Smooth muscle cell of the brain vasculature (primary cell): ENCODE measurements around the gene TNNC1.

Source experiments
- DNase-seq: peaks from one replicate; pipeline ENCODE4 v3.0.0-alpha.2; 2012; ENCODE audit warnings: low read depth, low spot score

Gene TNNC1

DNA sequence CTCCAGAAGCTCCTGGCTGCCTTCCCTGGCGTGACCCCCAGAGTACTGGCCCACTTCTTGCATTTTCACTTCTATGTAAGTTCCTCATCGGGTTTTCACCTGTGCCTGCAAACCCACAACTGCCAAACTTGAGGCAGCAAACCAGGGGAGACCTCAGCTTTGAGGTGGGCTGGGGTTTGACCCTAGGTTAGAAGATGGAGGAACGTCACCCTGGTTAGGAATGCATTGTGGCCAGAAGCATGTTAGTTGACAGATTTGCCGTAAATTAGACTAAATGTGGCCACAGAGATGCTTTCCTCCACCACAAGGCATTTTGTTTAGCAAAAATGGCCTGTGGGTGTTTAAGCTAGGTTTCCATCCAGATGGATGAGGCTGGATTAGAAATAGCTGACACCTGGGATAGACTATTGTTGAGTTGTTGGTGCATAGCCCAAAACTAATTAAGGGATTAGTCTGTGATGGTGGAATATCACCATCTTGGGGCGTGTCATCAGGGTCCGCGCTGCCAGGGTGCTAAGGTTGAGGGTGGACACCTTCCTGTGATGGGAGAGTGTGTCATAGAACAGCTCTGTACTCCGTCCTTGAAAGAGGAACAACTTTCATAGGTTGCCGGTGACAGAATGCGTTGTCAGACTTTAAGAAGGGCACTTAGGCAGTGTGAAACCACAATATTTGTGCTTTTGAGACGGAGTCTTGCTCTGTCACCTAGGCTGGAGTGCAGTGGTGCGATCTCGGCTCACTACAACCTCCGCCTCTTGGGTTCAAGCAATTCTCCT is 5.1 kb upstream of the TNNC1 start:
- no peak for DNase-seq

- DNase-seq: no peak
Observed at GRCh38 chr3:52458031-52458760, 4.4 kb upstream of the TNNC1 start.

DNA sequence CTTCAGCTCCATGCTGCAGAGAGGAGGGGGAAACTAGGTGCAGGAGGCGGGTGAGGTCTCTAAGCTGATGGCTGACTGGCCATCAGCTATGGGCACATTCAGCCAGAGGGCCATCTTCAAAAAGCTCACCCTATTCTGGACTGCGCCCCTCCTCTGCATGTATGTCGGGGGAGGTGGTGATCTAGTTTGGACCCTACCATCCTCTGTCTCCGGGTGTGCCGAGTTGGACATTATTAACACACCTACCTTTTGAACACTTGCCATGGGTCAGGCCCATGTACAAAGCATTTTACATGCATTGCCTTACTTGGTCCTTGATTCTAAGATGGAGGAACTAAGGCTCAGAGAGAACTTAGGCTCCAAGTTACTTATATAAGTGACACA is 3.0 kb upstream of the TNNC1 start:
- DNase-seq: no peak

GRCh38 chr3:52456169-52456799 is 2.4 kb upstream of the TNNC1 start:
- DNase-seq: no peak

DNA sequence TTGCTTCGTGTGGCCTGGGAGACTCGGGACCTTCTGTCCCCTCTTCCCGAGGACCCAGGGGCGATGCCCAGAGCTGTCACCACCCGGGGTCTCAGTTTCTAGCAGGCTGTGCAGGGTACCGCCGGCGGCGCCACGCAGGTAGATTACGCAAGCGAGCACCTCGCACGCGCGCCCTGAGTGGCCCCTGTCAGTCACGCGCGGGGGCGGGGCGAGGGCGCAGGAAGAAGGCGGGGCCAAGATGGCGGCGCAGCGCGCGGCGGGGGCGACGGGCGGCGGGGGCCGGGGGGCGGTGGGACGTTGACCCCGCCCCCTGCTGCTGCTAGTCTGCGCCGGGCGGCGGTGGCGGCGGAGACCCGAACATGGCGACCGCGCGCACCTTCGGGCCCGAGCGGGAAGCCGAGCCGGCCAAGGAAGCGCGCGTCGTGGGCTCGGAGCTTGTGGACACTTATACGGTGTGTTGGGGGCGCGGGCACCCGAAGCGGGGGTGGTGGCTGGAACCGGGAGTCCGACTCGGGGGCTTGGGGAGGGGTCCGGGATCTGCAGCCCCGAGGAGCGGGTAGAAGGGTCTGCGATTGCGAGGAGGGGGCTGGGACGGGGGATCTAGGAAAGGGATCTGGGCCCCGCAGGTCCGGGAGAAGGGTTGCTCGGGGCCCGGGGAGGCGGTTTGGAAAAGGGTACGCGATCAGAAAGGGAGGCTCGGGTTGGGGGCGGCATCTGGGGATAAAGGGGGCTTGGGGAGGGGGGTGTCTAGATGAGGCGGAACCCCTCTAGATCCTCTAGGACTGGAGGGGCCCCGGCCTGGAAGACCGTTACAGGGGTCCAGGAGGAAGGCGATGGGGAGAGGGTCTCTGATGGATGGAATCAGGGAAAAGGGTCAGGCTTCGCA is 1.7 kb upstream of the TNNC1 start, which contains the start of gene NISCH:
Gene NISCH, plus strand, starts transcription at position 322 of the 886 bp plus-strand sequence. Its CDS starts 38 bp downstream, at position 360.
- DNase-seq: no peak

- DNase-seq: no peak
Observed at GRCh38 chr3:52454938-52455282, 1.1 kb upstream of the TNNC1 start.

DNA sequence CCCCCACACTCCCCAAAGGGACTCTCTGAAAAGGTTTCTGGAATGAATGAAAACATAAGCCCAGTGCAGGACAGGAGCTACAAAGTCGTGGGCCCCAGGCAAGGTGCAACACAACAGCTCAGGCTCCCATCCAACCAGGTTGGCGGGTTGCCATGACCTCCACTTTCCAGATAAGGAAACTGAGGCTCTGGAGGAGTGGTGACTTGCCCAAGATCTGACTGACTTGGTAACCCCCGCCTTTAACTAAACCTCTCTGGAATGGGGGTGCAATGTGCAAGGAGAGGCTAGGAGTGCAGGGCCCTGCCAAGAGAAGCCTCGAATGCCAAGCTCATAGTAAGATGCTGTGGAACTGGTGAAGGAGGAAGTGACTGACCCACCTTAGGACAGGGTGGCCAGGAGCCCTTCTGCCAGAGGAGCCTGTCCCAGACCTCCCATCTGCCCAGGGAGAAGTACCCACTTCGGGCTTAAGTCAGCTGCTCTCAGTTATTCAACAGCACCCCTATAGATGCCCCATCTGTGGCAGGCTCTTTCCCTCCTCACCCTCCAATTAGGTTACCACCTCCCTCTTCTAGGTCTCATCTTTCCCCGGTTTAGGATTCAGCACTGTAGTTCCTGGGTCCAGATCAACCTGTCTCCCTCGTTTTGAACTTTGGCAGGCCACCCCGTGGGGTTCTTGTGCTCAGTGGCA is 553 bp upstream of the TNNC1 start:
- DNase-seq: no peak

- no peak for DNase-seq
Observed at GRCh38 chr3:52452570-52453221, 1.1 kb downstream of the TNNC1 start.

DNA sequence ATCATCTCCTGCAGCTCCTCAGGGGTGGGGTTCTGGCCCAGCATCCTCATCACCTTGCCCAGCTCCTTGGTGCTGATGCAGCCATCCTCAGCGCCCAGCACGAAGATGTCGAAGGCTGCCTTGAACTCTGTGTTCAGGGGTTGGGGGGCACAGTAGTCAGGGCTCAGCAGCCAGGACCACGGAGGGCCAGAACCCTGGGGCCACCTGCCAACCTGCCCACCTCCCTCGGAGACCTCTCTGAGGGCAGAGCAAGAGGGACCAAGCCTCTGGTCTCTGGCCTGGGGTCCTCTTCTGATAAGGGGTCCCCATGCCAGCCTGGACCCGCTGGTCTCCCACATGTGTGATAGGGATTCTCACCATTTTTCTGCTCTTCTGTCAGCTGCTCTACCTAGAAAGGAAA is 1.7 kb downstream of the TNNC1 start:
- no peak for DNase-seq

- no peak for DNase-seq
Observed at GRCh38 chr3:52451237-52452083, 2.4 kb downstream of the TNNC1 start.

DNA sequence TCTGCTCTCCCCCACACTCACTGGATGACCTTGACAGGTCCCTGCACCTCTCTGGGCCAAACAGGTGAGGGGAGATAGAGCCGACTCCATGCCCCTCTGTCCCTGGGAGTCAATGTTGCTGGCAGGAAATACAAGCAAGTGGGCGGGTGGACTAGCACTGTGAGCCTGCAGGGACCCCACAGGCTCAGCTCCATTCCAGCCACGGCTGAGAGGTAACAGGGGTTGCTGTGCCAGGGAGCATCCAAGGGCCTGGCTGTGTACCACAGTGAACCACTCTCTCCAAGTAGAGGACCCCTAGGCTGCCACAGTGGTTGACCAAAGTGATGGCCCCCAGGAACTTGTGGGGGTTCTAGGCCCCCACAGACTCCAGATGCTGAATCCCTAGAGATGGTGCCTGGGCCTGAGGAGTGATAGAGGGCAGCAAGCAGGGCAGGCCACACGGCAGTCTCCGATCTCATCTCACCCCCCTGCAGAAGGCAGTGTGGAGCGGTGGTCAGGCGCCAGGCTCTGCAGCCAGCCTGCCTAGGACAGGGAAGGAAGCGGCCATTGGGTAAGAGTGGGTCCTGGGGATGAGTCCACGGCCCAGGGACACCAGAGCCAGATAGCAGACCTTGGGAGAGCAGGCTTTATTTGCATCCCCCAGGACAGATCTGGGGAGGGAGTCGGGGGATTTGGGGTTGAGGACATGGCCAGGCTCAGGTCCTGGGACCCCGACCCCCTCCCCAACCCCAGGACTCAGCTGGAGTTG is 3.2 kb downstream of the TNNC1 start:
- no peak for DNase-seq

DNA sequence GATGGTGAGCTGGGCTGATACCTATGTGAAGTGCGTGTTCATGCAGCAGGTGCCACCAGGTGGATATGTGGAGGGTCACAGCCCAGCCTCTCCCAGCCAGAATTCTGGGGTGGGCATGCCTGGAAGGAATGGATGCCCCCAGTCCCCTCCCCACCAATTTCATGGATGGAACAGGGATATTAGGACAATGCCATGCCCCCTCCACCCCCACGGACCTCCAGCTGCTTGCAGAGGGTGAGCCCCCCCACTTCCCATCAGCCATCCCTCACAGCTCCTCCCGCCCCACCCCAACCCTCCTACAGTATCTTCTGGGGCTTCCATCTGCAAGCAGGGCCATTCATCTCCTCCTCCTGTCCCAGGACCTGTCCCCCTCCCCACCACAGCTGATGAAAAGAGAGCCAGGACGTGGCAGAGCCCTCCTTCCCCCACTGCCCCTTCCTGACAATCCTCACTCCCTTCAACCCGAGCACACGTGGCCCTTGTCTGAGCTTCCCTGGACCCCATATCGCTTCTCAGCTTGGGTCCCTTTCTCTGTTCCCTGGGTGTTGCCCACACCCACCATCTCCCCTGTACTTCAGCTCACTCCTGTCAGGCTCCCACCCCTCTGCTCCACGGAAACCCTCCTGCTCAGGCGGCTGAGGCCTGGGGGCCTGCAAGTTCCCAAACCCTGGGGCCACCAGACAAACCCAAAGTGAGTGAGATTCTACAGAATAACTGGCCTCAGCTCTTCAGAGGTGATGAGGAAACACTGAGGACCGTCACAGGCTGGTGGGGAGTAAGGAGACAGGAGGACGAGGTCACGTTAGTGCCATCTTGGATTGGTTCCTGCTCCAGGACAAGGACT is 6.1 kb downstream of the TNNC1 start:
- no peak for DNase-seq

DNA sequence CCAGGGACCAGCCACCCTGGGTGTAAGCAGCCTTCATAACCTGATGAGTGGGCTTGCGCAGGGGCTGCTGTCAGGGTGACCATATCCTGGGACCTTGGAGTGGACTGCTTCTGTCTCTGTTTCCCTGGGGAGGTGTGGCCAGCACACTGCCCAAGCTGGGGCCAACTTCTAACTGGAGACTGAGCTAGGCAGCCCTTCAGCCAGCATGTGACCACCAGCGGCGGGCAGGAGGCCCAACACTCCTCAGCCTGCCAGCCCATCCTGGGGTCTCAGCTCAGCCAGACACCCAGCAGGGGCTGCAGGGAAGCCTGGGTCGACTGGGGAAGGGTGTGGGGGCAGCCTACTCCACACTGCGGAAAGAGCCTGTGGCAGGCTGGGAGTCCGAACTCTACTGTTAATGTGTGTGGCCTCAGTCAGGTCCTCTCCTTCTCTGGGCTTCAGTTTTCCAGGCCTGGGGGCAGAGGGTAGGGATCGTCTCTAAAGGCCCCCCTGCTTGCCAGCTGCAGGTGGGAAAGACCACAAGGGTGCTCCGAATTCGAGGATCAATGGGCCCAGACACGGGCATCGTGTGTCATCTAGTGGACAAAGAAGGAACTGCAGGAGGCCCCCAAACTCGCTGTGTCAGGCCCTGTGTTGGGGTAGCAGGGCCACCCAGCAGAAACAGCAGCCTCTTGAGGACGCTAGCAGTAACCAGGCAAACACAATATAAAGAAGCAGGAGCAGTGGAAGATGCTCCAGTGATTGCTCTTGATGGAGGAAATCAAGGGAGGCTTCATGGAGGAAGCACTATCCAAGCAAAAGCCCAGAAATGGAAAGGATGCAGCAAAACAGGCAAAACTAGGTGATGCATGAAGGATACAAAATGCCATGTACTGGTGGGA is 7.0 kb downstream of the TNNC1 start:
- no peak for DNase-seq

- DNase-seq: no peak
Observed at GRCh38 chr3:52446042-52446441, 7.8 kb downstream of the TNNC1 start.

GRCh38 chr3:52444860-52445793 is 8.7 kb downstream of the TNNC1 start, which contains the start of gene SEMA3G:
TSS of gene SEMA3G (minus strand) at chr3:52445103. CDS start at chr3:52445027, 76 bp downstream.
- no peak for DNase-seq
